CD8-positive, alpha-beta memory T cell (primary cell): ENCODE results near the gene MED26. TPM values are rescaled to one million over a fixed set of nuclear protein-coding genes. Genes with fewer than 3 reads are reported as not detected.
A peak's percentile ranks its signal among the peaks of the same experiment; 100 is the strongest.

Experiments
- CTCF ChIA-PET: fragments of 350-600 bp; sonication (Branson Sonifier 250); formaldehyde crosslinking; loops from one replicate; lab custom pipeline; 2021; ENCODE audit warnings: antibody characterized with exemption; lab: Charles Lee
- POLR2A ChIA-PET: fragments of 350-600 bp; sonication (Branson Sonifier 250); formaldehyde crosslinking; loops from one replicate; lab custom pipeline; 2021; ENCODE audit warnings: antibody characterized with exemption; lab: Charles Lee
- DNase-seq, 5 donors: peaks; one replicate each; pipeline versions ENCODE4 v3.0.0 to v3.0.0-alpha.2; 2020 to 2022; ENCODE audit warnings: mixed read lengths in 1 of 5
- H3K27ac ChIP-seq: one replicate; pipeline ENCODE4 v1.7.0; 2013; ENCODE audit warnings: low read depth, mild to moderate bottlenecking, low read length, moderate library complexity
- H3K27me3 ChIP-seq: 2 replicates; pipeline ENCODE4 v1.7.0; 2013; ENCODE audit warnings: low read length, mild to moderate bottlenecking; ENCODE audit not compliant: insufficient read depth, poor library complexity, severe bottlenecking
- H3K36me3 ChIP-seq: 2 replicates; pipeline ENCODE4 v1.7.0; 2013; ENCODE audit warnings: mild to moderate bottlenecking, low read length, moderate library complexity; ENCODE audit not compliant: insufficient read depth
- H3K4me1 ChIP-seq: 2 replicates; pipeline ENCODE4 v1.7.0; 2013; ENCODE audit warnings: mild to moderate bottlenecking, low read length, moderate library complexity; ENCODE audit not compliant: insufficient read depth
- H3K4me3 ChIP-seq: 2 replicates; pipeline ENCODE4 v1.7.0; 2013; ENCODE audit warnings: mild to moderate bottlenecking, low read length
- H3K9me3 ChIP-seq: 2 replicates; pipeline ENCODE4 v1.7.0; 2013; ENCODE audit warnings: mild to moderate bottlenecking, low read length
- H3K27ac Mint-ChIP-seq, 8 donors: one replicate each; pipeline ENCODE4 v1.8.0; 2020 to 2021; ENCODE audit warnings: mixed read lengths in 8 of 8, mild to moderate bottlenecking in 6 of 8, inconsistent platforms in 3 of 8, moderate library complexity in 3 of 8
- H3K27me3 Mint-ChIP-seq, 2 donors: one replicate each; pipeline ENCODE4 v1.8.0; 2020 to 2021; ENCODE audit warnings: mixed read lengths in 2 of 2, mild to moderate bottlenecking in 1 of 2, moderate library complexity in 1 of 2
- H3K36me3 Mint-ChIP-seq, 3 donors: one replicate each; pipeline ENCODE4 v1.8.0; 2020 to 2021; ENCODE audit warnings: mixed read lengths in 3 of 3, inconsistent platforms in 1 of 3, mild to moderate bottlenecking in 1 of 3
- H3K4me1 Mint-ChIP-seq, 3 donors: one replicate each; pipeline ENCODE4 v1.8.0; 2020 to 2021; ENCODE audit warnings: mixed read lengths in 3 of 3, inconsistent platforms in 1 of 3, mild to moderate bottlenecking in 1 of 3
- H3K4me3 Mint-ChIP-seq, 7 donors: one replicate each; pipeline ENCODE4 v1.8.0; 2020 to 2021; ENCODE audit warnings: mixed read lengths in 7 of 7, mild to moderate bottlenecking in 6 of 7, moderate library complexity in 4 of 7, inconsistent platforms in 2 of 7
- H3K9me3 Mint-ChIP-seq, 5 donors: one replicate each; pipeline ENCODE4 v1.8.0; 2020 to 2022; ENCODE audit warnings: mixed read lengths in 5 of 5, mild to moderate bottlenecking in 3 of 5, moderate library complexity in 2 of 5, inconsistent platforms in 1 of 5
- polyA plus RNA-seq: library from polyadenylated mRNA; unstranded; fragments of 300-500 nt; fragmentation: Illumina TruSeq; gene quantifications from one replicate; pipeline ENCODE4 v1.2.3, GENCODE V29; 2021
- total RNA-seq, 2 experiments: library from RNA; stranded (reverse); gene quantifications; one replicate each; pipeline ENCODE4 v1.2.3, GENCODE V29; 2021

MED26 gene
- total and polyA plus RNA-seq, 3 experiments from 2014 or later, result 3.1 to 17.1 (median 14.7) TPM

DNA sequence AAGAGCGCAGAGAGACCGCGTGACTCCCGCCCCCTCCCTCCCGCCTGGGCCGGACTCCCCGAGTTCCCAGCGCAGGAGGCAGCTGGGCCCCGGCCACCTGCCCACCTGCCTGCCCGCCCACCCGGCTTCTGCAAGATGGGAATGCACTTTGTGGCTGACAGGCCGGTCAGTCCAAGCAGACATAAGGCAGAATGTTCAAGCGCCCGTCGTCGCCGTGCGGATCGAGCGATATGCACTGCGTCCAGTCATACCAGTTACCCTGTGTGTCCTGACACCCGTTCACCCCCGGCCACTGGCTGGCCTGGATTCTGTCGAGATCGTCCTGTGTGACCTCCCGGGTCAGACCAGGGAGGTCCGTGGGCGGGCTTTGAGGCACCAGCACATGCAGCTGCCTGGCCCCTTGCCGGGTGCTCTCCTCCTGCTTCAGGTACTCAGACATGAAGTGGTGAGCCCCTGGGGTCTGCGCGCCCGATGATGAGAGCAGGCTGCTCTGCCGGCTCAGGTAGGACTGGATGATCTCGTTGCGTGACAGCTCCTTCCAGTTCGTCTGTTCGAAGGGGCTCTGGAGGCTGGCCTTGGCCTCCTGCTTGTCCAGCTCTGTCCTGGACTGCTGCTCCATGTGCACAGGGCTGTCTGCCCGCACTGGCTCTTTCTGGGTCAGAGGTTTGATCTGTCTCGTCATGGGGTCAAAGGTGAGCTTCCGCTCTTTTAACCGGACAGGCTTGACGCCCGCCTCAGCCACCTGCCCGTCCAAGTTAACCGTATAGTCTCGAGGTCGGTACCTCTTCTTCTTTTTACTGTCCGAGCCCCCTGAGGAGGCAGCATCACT, 51.9 kb downstream of the MED26 start:
- no peak for DNase-seq
- CTCF ChIA-PET, result interaction anchor here (1.2 kb wide), 1 partner anchor 12 kb away, joined by 3 read pairs; no protein-coding TSS in a partner anchor
- Histone ChIP-seq H3K27me3 (no peaks in the 10 kb centered on the region), H3K27ac (no peak overlapping the region), H3K36me3 (peaks cover 15% of the 10 kb centered on the region), H3K4me3 (no peak overlapping the region), H3K4me1 (peaks cover 34% of the 10 kb centered on the region), H3K9me3 (no peaks in the 10 kb centered on the region)
- H3K27ac Mint-ChIP-seq, result peak overlapping the region in 1 of 8 donors; percentile 91
- H3K9me3 Mint-ChIP-seq, result no peaks in the 10 kb centered on the region
- peaks cover 47 to 72% (median 50%) of the 10 kb centered on the region in 3 donors for H3K4me1 Mint-ChIP-seq
- peak overlapping the region in 3 of 7 donors; percentile 2 to 84 (median 35) for H3K4me3 Mint-ChIP-seq
- peaks cover 0 to 63% (median 10%) of the 10 kb centered on the region in 3 donors for H3K36me3 Mint-ChIP-seq
- H3K27me3 Mint-ChIP-seq, result peaks cover 0 to 2% of the 10 kb centered on the region in 2 donors
- POLR2A ChIA-PET, result no interaction called here

DNA sequence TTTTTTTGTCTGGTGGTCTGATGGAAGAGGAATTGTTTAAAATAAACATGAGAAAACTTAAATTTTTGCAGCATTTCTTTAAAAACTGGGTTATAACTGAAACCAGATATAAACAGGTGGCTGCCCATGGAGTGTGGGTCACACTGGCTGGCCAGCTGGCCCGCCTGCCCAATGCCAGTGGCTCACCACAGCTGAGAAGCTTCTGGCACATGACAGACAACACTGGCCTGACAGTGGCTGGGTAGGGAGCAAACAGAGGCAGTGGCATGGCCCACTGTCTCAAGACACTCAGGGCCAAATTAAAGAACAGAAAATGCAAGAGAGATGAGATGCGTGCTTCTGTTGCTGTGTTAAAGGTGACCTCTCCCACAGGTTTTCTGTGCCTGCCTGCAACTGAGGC, 52.7 kb downstream of the MED26 start:
- H3K4me1 Mint-ChIP-seq, result peaks cover 51 to 72% (median 53%) of the 10 kb centered on the region in 3 donors
- H3K4me1 ChIP-seq, result peaks cover 40% of the 10 kb centered on the region
- peak overlapping the region in 5 of 8 donors; percentile 16 to 91 (median 73) for H3K27ac Mint-ChIP-seq
- ChIA-PET POLR2A (no interaction called here), CTCF (no interaction called here)
- peak overlapping the region in 4 of 7 donors; percentile 8 to 68 (median 20) for H3K4me3 Mint-ChIP-seq
- no peak for DNase-seq
- peaks cover 17% of the 10 kb centered on the region for H3K36me3 ChIP-seq
- no peak overlapping the region for H3K4me3 ChIP-seq
- H3K9me3 ChIP-seq, result no peaks in the 10 kb centered on the region
- peaks cover 0 to 2% of the 10 kb centered on the region in 2 donors for H3K27me3 Mint-ChIP-seq
- H3K36me3 Mint-ChIP-seq, result peaks cover 0 to 62% (median 10%) of the 10 kb centered on the region in 3 donors
- no peak overlapping the region for H3K27ac ChIP-seq
- H3K9me3 Mint-ChIP-seq, result no peaks in the 10 kb centered on the region
- no peaks in the 10 kb centered on the region for H3K27me3 ChIP-seq

DNA sequence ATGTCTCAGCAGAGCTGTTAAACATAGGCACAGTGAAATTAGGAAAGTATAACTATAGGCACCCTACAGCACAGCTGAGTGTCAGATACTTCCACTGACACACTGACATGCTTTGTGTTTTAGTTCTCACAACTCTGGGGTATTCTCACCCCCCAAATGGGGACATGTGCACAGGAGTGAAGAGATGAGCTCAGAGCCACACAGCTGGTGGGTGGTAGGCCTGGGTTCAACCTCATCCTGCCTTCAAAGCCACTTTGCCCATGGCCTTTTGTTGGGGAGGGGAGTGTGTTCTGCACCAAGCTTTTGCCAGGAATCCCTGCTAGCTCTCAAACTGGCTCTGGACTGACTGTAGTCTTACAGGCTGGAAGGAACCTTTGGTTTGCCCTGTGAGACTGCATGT, 54.1 kb downstream of the MED26 start:
- Histone ChIP-seq H3K4me3 (peak overlapping the region; percentile 2), H3K9me3 (no peaks in the 10 kb centered on the region), H3K36me3 (peaks cover 16% of the 10 kb centered on the region), H3K4me1 (peaks cover 48% of the 10 kb centered on the region), H3K27ac (peak overlapping the region; percentile 94), H3K27me3 (no peaks in the 10 kb centered on the region)
- ChIA-PET POLR2A (interaction anchor here (1.3 to 2.8 kb wide), 2 partner anchors 10 to 14 kb away, joined by 6 to 11 read pairs; no protein-coding TSS in a partner anchor), CTCF (interaction anchor here (1.1 to 2.3 kb wide), 4 partner anchors 10 to 55 kb away, joined by 3 to 9 read pairs (median 4); no protein-coding TSS in a partner anchor)
- H3K9me3 Mint-ChIP-seq, result no peaks in the 10 kb centered on the region
- H3K4me3 Mint-ChIP-seq, result peak overlapping the region; percentile 90 to 99 (median 96)
- peaks cover 0 to 2% of the 10 kb centered on the region in 2 donors for H3K27me3 Mint-ChIP-seq
- H3K4me1 Mint-ChIP-seq, result peaks cover 48 to 70% (median 50%) of the 10 kb centered on the region in 3 donors
- peak overlapping the region; percentile 48 to 100 (median 98) for H3K27ac Mint-ChIP-seq
- H3K36me3 Mint-ChIP-seq, result peaks cover 0 to 61% (median 11%) of the 10 kb centered on the region in 3 donors
- no peak for DNase-seq

DNA sequence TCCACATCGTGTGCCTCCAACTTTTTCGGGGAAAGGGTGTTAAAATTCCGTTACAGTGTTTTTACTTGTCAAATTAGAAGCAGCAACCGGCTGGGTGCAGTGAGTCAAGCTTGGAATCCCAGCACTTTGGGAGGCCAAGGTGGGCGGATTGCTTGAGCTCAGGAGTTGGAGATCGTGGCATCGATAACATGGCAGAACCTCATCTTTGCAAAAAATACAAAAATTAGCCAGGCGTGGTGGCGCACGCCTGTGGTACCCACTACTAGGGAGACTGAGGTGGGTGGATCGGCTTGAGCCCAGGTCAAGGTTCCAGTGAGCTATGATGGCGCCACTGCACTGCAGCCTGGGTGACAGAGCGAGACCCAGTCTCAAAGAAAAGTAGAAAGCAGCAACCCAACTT, 54.7 kb downstream of the MED26 start:
- peak overlapping the region; percentile 90 to 99 (median 96) for H3K4me3 Mint-ChIP-seq
- peaks cover 0 to 60% (median 8%) of the 10 kb centered on the region in 3 donors for H3K36me3 Mint-ChIP-seq
- Histone ChIP-seq H3K36me3 (peaks cover 13% of the 10 kb centered on the region), H3K9me3 (no peaks in the 10 kb centered on the region), H3K27me3 (no peaks in the 10 kb centered on the region), H3K4me3 (peak overlapping the region; percentile 92), H3K4me1 (peaks cover 48% of the 10 kb centered on the region), H3K27ac (peak overlapping the region; percentile 94)
- no peaks in the 10 kb centered on the region for H3K27me3 Mint-ChIP-seq
- ChIA-PET CTCF (interaction anchor here (1.1 to 2.3 kb wide), 5 partner anchors 9 to 56 kb away, joined by 3 to 9 read pairs (median 3); no protein-coding TSS in a partner anchor), POLR2A (interaction anchor here (1.3 to 2.8 kb wide), 4 partner anchors 11 to 54 kb away, joined by 6 to 15 read pairs (median 8); partner anchors contain the start of gene MED26)
- DNase-seq, result no peak
- peaks cover 47 to 66% (median 48%) of the 10 kb centered on the region in 3 donors for H3K4me1 Mint-ChIP-seq
- H3K9me3 Mint-ChIP-seq, result no peaks in the 10 kb centered on the region
- peak overlapping the region; percentile 91 to 100 (median 100) for H3K27ac Mint-ChIP-seq

DNA sequence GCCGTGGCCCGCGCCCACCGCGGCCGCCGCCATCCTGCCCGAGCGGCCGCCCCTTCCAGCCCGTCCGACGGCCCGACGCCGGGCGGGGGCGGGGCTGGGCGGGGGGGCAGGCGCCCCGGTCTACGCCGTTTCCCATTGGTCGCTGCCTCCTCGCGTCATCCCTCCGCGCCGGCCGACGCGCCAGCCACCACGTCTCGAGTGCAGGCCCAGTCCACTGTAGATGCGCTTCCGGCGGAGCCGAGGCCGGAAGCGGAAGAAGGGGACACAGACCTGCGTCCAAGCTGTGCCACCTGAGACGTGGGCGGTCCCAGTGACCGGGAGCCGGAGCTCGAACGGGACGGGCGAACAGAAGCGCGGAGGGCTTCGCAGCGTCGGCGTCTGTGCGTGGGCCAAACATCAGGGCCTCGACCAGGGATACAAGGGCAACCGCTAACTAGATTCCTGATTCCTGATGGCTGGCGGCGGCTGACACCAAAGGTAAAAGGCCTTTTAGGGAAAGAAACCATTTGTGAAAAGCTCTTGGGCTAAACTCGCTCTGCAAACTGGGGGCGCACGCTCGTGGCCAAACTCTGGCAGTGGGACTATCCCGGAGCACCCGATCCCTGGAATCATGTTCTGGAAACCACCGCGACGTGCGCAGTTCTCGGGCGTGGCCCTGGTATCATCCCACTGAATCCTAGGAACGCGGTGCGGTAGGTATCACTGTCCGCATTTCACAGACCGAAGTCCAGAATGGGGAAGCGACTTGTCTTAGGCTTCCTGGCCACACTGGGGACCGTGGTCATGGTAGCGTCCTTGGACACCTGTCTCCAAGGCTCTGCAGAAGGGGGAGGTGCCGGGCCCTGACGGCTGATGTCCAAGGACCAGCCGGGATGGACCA, 55.4 kb downstream of the MED26 start, which contains the start of gene SLC35E1:
TSS of gene SLC35E1 (minus strand) at position 84 of the 880 bp plus-strand sequence. CDS start at position 33, 51 bp downstream.
- peaks cover 47 to 69% (median 53%) of the 10 kb centered on the region in 3 donors for H3K4me1 Mint-ChIP-seq
- H3K4me3 Mint-ChIP-seq, result peak within 1 kb of the TSS; percentile 90 to 99 (median 96)
- H3K27me3 Mint-ChIP-seq, result no peaks in the 10 kb centered on the region
- Histone ChIP-seq H3K27me3 (no peaks in the 10 kb centered on the region), H3K4me1 (peaks cover 49% of the 10 kb centered on the region), H3K4me3 (peak within 1 kb of the TSS; percentile 92), H3K27ac (peak within 1 kb of the TSS; percentile 94), H3K36me3 (peaks cover 6% of the 10 kb centered on the region), H3K9me3 (no peaks in the 10 kb centered on the region)
- CTCF ChIA-PET, result interaction anchor here (1.4 to 2.3 kb wide), 2 partner anchors 10 to 12 kb away, joined by 3 to 9 read pairs; no protein-coding TSS in a partner anchor
- H3K36me3 Mint-ChIP-seq, result peaks cover 0 to 60% (median 10%) of the 10 kb centered on the region in 3 donors
- POLR2A ChIA-PET, result interaction anchor here (2.1 to 2.8 kb wide), 3 partner anchors 11 to 55 kb away, joined by 6 to 15 read pairs (median 11); partner anchors contain the start of gene MED26
- no peaks in the 10 kb centered on the region for H3K9me3 Mint-ChIP-seq
- peak; percentile 85 to 95 (median 88) for DNase-seq
- H3K27ac Mint-ChIP-seq, result peak within 1 kb of the TSS; percentile 91 to 100 (median 100)

DNA sequence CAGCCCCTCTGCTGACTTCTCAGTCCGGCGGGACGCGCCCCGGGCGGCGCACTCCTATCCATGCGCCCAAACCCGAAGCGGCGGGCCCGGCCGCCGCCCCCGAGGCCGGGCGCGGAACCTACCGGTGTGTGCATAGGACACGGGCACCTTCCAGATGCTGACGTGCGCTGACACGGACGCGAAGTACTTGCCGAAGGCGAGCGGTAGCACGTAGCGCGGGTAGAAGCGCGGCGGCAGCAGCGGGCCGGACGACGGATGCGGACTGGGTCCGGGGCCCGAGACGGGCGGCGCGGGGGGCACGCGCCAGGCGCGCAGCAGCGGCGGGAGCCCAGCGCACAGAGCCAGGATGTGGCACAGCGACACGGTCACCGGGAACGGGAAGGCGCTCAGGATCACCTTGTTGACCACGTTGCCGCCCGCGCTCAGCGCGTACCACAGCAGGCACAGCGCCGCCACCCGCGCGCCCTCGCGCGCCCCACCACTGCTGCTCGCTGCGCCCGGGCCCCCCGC, 56.1 kb downstream of the MED26 start:
- DNase-seq, result peak in 2 of 5 donors; percentile 23 to 64
- no peaks in the 10 kb centered on the region for H3K9me3 ChIP-seq
- peaks cover 0 to 60% (median 10%) of the 10 kb centered on the region in 3 donors for H3K36me3 Mint-ChIP-seq
- peaks cover 56% of the 10 kb centered on the region for H3K4me1 ChIP-seq
- H3K27me3 ChIP-seq, result no peaks in the 10 kb centered on the region
- peak overlapping the region in 7 of 8 donors; percentile 63 to 99 (median 89) for H3K27ac Mint-ChIP-seq
- peak overlapping the region; percentile 72 for H3K4me3 ChIP-seq
- POLR2A ChIA-PET, result interaction anchor here (0.6 to 2.8 kb wide), 5 partner anchors 12 to 56 kb away, joined by 3 to 15 read pairs (median 11); partner anchors contain the start of gene MED26
- peaks cover 47 to 70% (median 56%) of the 10 kb centered on the region in 3 donors for H3K4me1 Mint-ChIP-seq
- CTCF ChIA-PET, result interaction anchor here (1.0 kb wide), 1 partner anchor 10 kb away, joined by 3 read pairs; no protein-coding TSS in a partner anchor
- H3K27ac ChIP-seq, result peak overlapping the region; percentile 85
- H3K4me3 Mint-ChIP-seq, result peak overlapping the region; percentile 76 to 91 (median 83)
- H3K27me3 Mint-ChIP-seq, result no peaks in the 10 kb centered on the region
- H3K9me3 Mint-ChIP-seq, result no peaks in the 10 kb centered on the region
- peaks cover 5% of the 10 kb centered on the region for H3K36me3 ChIP-seq
